SU-DHL-6 (cell line): Measurements from ENCODE around the gene DNAH12.

Experiments
- H2AFZ ChIP-seq: fragments of 200-600 bp; sonication (generic); 2 replicates; pipeline ENCODE4 v1.6.1; 2014; ENCODE audit warnings: low read depth, mild to moderate bottlenecking, moderate library complexity, mixed read lengths, antibody characterized with exemption, low read length; ENCODE audit not compliant: severe bottlenecking
- H3F3A ChIP-seq: fragments of 200-600 bp; shearing (Covaris generic); 2 replicates; pipeline ENCODE4 v1.6.0; 2016; ENCODE audit warnings: antibody characterized with exemption, mild to moderate bottlenecking; ENCODE audit not compliant: insufficient read depth
- H3K27ac ChIP-seq: fragments of 200-600 bp; sonication (generic); 2 replicates; pipeline ENCODE4 v1.5.1; 2016; ENCODE audit warnings: low read depth, mild to moderate bottlenecking, low read length, moderate library complexity, mixed read lengths
- H3K27me3 ChIP-seq: fragments of 200-600 bp; sonication (generic), shearing (Covaris generic); 2 replicates; pipeline ENCODE4 v1.6.0; 2014; ENCODE audit warnings: mild to moderate bottlenecking, low read length
- H3K36me3 ChIP-seq: fragments of 200-600 bp; sonication (generic); 2 replicates; pipeline ENCODE4 v1.6.1; 2014; ENCODE audit warnings: mild to moderate bottlenecking, low read length, mixed read lengths
- H3K4me2 ChIP-seq: fragments of 300-600, 200-600 bp; shearing (Covaris generic), sonication (generic); 2 replicates; pipeline ENCODE4 v1.6.0; 2014; ENCODE audit warnings: low read length, low read depth, mild to moderate bottlenecking; ENCODE audit not compliant: poor library complexity, severe bottlenecking
- H3K4me3 ChIP-seq: fragments of 200-600 bp; sonication (generic); 2 replicates; pipeline ENCODE4 v1.5.1; 2014; ENCODE audit warnings: antibody characterized with exemption, low read length, mild to moderate bottlenecking, mixed read lengths; ENCODE audit not compliant: insufficient read depth, poor library complexity, severe bottlenecking
- H3K79me2 ChIP-seq: fragments of 200-600 bp; sonication (generic); 2 replicates; pipeline ENCODE4 v1.6.1; 2014; ENCODE audit warnings: mild to moderate bottlenecking, low read length, moderate library complexity; ENCODE audit not compliant: insufficient read depth
- H3K9ac ChIP-seq: fragments of 200-600 bp; sonication (generic); 2 replicates; pipeline ENCODE4 v1.7.0; 2014; ENCODE audit warnings: mild to moderate bottlenecking, low read length
- H3K9me2 ChIP-seq: fragments of 200-600 bp; sonication (generic); replicated peaks from 2 replicates; pipeline ENCODE4 v1.6.1; 2014; ENCODE audit warnings: low read length; ENCODE audit not compliant: insufficient read depth
- H3K9me3 ChIP-seq: fragments of 200-600 bp; sonication (generic); 2 replicates; pipeline ENCODE4 v1.6.1; 2014; ENCODE audit warnings: low read length, mixed read lengths; ENCODE audit not compliant: insufficient read depth
- H4K20me1 ChIP-seq: fragments of 200-600 bp; sonication (generic); 2 replicates; pipeline ENCODE4 v1.6.1; 2014; ENCODE audit warnings: low read depth, mild to moderate bottlenecking, antibody characterized with exemption, low read length, moderate library complexity, mixed read lengths
- CTCF ChIP-seq: fragments of 200-600 bp; sonication (generic); IDR thresholded peaks from one replicate; pipeline ENCODE4 v1.5.1; 2017; ENCODE audit warnings: antibody characterized with exemption, mild to moderate bottlenecking, low read length, moderate library complexity; ENCODE audit not compliant: insufficient read depth, poor library complexity, severe bottlenecking
- EZH2phosphoT487 ChIP-seq: fragments of 200-600 bp; sonication (generic), shearing (Covaris generic); conservative IDR thresholded peaks from 2 replicates; pipeline ENCODE4 v1.6.1; 2018; ENCODE audit warnings: mild to moderate bottlenecking, antibody characterized with exemption, low read length, moderate library complexity, mixed read lengths

Gene DNAH12

GRCh38 chr3:57389271-57389670, 154.9 kb downstream of the DNAH12 start:
- TF ChIP-seq CTCF (no peak), EZH2phosphoT487 (no peak)
- H4K20me1 ChIP-seq: no peaks in the 10 kb centered on the region
- no peaks in the 10 kb centered on the region for H3K9me3 ChIP-seq
- no peak overlapping the region for H3K4me2 ChIP-seq
- no peaks in the 10 kb centered on the region for H3K27me3 ChIP-seq
- H3K36me3 ChIP-seq: no peaks in the 10 kb centered on the region
- no peaks in the 10 kb centered on the region for H3K9me2 ChIP-seq
- H3K9ac ChIP-seq: no peak overlapping the region
- no peaks in the 10 kb centered on the region for H3K79me2 ChIP-seq
- no peak overlapping the region for H3K4me3 ChIP-seq
- no peaks in the 10 kb centered on the region for H3F3A ChIP-seq
- H3K27ac ChIP-seq: no peak overlapping the region
- no peak overlapping the region for H2AFZ ChIP-seq

GRCh38 chr3:57386307-57386706, 157.8 kb downstream of the DNAH12 start:
- H3K4me2 ChIP-seq: no peak overlapping the region
- no peak overlapping the region for H3K4me3 ChIP-seq
- H4K20me1 ChIP-seq: no peaks in the 10 kb centered on the region
- no peaks in the 10 kb centered on the region for H3K36me3 ChIP-seq
- TF ChIP-seq EZH2phosphoT487 (no peak), CTCF (no peak)
- H3K9me2 ChIP-seq: no peaks in the 10 kb centered on the region
- no peaks in the 10 kb centered on the region for H3K9me3 ChIP-seq
- H3K79me2 ChIP-seq: no peaks in the 10 kb centered on the region
- no peak overlapping the region for H3K9ac ChIP-seq
- no peak overlapping the region for H3K27ac ChIP-seq
- H2AFZ ChIP-seq: no peak overlapping the region
- no peaks in the 10 kb centered on the region for H3F3A ChIP-seq
- no peaks in the 10 kb centered on the region for H3K27me3 ChIP-seq

GRCh38 chr3:57385498-57385897, 158.6 kb downstream of the DNAH12 start:
- H3K9me3 ChIP-seq: no peaks in the 10 kb centered on the region
- H3K27me3 ChIP-seq: no peaks in the 10 kb centered on the region
- no peaks in the 10 kb centered on the region for H3F3A ChIP-seq
- H3K9me2 ChIP-seq: no peaks in the 10 kb centered on the region
- H3K9ac ChIP-seq: no peak overlapping the region
- H3K4me2 ChIP-seq: no peak overlapping the region
- no peaks in the 10 kb centered on the region for H4K20me1 ChIP-seq
- no peak overlapping the region for H3K4me3 ChIP-seq
- no peaks in the 10 kb centered on the region for H3K36me3 ChIP-seq
- no peaks in the 10 kb centered on the region for H3K79me2 ChIP-seq
- H2AFZ ChIP-seq: no peak overlapping the region
- TF ChIP-seq CTCF: no peak
- no peak for TF ChIP-seq EZH2phosphoT487
- no peak overlapping the region for H3K27ac ChIP-seq

- Histone ChIP-seq H3K9me3 (no peaks in the 10 kb centered on the region), H3K4me2 (no peak overlapping the region), H3K79me2 (no peaks in the 10 kb centered on the region), H4K20me1 (no peaks in the 10 kb centered on the region), H3K36me3 (no peaks in the 10 kb centered on the region), H3K9ac (no peak overlapping the region), H3K9me2 (no peaks in the 10 kb centered on the region), H3K4me3 (no peak overlapping the region), H2AFZ (no peak overlapping the region), H3K27ac (no peak overlapping the region), H3F3A (no peaks in the 10 kb centered on the region), H3K27me3 (no peaks in the 10 kb centered on the region)
- TF ChIP-seq EZH2phosphoT487 (no peak), CTCF (no peak)
These were observed 160.3 kb downstream of the DNAH12 start for GRCh38 chr3:57383838-57384237.
